Ovary (tissue), 3 donors: ENCODE data around the gene TFDP1.

Source experiments
- EP300 ChIP-seq: sonication (generic); formaldehyde crosslinking; IDR thresholded peaks from one replicate; pipeline ENCODE4 v1.6.1; 2017; ENCODE audit warnings: antibody characterized with exemption
- TF ChIP-seq, protein P1 (sequence below), 3 donors: fragments of 450-650 bp in 2 of 3; fragments of 200-600 bp in 1 of 3; IDR thresholded peaks; one replicate each; pipeline versions ENCODE4 v1.5.1 to v1.8.0; 2016 to 2022; ENCODE audit warnings: antibody characterized with exemption in 3 of 3, mild to moderate bottlenecking in 1 of 3
- donor health status: DM: no; HTN: no; CAD: no.

DNA sequence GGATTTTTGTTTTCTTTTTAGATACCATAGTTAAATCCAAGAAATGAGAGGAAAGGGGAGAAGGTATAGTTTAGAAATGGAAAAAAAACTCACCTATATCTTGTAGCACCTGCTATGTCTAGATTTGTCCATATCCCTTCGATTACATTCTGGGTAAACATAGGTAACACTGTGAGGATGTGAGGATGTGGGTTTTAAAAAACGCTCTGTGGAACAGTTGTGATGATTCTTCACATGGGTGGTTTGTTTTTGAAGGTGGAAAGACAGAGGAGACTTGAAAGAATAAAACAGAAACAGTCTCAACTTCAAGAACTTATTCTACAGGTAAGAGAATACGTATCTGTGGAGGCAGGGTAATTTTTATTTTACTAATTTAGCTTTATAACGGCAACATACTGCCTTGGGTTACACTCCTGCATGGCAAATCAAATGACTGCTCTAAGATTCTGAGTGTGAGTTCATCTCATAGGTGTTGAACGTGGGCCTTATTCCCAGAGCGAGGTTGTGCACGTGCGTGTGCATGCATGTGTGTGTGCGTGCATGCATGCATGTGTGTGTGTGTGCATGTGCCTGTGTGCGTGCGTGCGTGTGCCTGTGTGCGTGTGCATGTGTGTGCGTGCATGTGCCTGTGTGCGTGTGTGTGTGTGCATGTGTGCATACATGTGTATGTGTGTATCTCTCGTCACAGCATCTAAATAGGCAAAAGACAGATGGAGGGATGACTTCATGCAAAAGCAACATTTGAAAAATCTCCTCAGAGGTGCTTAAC lies 49.9 kb downstream of the TFDP1 start:
- TF ChIP-seq EP300: no peak
- TF ChIP-seq, protein P1, sequence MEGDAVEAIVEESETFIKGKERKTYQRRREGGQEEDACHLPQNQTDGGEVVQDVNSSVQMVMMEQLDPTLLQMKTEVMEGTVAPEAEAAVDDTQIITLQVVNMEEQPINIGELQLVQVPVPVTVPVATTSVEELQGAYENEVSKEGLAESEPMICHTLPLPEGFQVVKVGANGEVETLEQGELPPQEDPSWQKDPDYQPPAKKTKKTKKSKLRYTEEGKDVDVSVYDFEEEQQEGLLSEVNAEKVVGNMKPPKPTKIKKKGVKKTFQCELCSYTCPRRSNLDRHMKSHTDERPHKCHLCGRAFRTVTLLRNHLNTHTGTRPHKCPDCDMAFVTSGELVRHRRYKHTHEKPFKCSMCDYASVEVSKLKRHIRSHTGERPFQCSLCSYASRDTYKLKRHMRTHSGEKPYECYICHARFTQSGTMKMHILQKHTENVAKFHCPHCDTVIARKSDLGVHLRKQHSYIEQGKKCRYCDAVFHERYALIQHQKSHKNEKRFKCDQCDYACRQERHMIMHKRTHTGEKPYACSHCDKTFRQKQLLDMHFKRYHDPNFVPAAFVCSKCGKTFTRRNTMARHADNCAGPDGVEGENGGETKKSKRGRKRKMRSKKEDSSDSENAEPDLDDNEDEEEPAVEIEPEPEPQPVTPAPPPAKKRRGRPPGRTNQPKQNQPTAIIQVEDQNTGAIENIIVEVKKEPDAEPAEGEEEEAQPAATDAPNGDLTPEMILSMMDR (IDR thresholded peaks at IDR 0.05): no peak
